Activated naive CD4-positive, alpha-beta T cell treated with anti-CD3 and anti-CD28 coated beads for 36 hours (primary cell): ENCODE measurements around the gene MSI1. TPM values are rescaled to one million over a fixed set of nuclear protein-coding genes. Genes with fewer than 3 reads are reported as not detected.

ENCODE experiments used
- CTCF ChIA-PET: fragments of 350-600 bp; sonication (Branson Sonifier 250); formaldehyde crosslinking; loops from one replicate; lab custom pipeline; 2021; ENCODE audit warnings: antibody characterized with exemption; lab: Charles Lee
- DNase-seq: peaks from one replicate; pipeline ENCODE4 v3.0.0-alpha.2; 2020
- H3K27ac Mint-ChIP-seq: one replicate; pipeline ENCODE4 v1.8.0; 2021; ENCODE audit warnings: mild to moderate bottlenecking, mixed read lengths
- H3K27me3 Mint-ChIP-seq: one replicate; pipeline ENCODE4 v1.8.0; 2021; ENCODE audit warnings: low read depth, mixed read lengths
- H3K36me3 Mint-ChIP-seq: one replicate; pipeline ENCODE4 v1.8.0; 2021; ENCODE audit warnings: low read depth, mixed read lengths
- H3K4me1 Mint-ChIP-seq: one replicate; pipeline ENCODE4 v1.8.0; 2021; ENCODE audit warnings: low read depth, mixed read lengths
- H3K4me3 Mint-ChIP-seq: one replicate; pipeline ENCODE4 v1.8.0; 2021; ENCODE audit warnings: mild to moderate bottlenecking, moderate library complexity, mixed read lengths
- H3K9me3 Mint-ChIP-seq: one replicate; pipeline ENCODE4 v1.8.0; 2021; ENCODE audit warnings: mixed read lengths
- intact Hi-C: fragments of 100-400 bp; cut with micrococcal nuclease; formaldehyde crosslinking; loops from one replicate; pipeline ENCODE4 v1.15.1; 2023
- total RNA-seq, 2 experiments: library from RNA; stranded (reverse); gene quantifications; one replicate each; pipeline ENCODE4 v1.2.3, GENCODE V29; 2021

The MSI1 gene
- under 1 TPM; 0.27 to 0.57 TPM for total RNA-seq

DNA sequence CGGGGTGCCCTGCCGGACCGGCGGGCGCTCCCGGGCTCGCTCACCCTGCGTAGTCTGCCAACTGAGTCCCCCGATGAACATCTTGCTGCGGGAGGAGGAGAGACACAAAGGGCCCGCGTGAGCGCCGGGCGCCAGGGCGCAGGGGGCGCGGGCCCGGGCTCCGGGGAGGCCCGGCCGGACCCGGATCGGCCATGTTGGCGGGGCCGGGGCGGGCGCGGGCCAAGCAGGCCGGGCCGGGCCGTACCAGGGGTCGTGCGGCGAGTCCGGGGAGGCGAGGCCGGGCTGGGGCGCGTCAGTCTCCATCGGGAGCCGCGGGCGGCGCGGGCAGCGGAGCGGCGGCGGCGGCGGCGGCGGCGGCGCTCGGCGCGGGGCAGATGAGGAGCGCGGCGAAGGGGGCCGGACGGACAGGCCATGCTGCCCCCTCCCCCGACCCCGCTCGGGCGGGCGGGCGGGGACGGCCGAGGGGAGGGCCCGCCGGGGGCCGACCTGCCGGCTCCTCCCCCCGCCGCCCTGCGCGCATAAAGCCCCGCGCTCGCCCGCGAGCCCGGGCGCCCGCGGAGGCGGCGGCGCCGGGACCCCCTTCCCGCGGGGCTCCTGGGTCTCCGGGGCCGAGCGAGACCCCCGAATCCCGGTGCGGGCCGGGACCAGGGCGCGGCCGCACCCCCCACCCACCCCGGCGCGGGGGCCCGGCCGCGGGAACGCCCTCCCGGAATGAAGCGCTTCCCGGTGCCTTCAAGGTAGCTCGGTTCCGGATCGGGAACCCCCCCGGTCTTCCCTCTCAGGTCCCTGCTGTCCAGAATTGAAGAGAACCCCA, at the start of gene MSI1:
MSI1 (minus strand) TSS at position 376 of the 814 bp plus-strand sequence; CDS start at position 303, 73 bp downstream.
- Mint-ChIP-seq H3K27ac (no peak within 1 kb of the TSS), H3K9me3 (no peaks in the 10 kb centered on the region), H3K36me3 (no peaks in the 10 kb centered on the region), H3K4me3 (peak within 1 kb of the TSS; percentile 66), H3K27me3 (peaks cover 67% of the 10 kb centered on the region), H3K4me1 (peaks cover 15% of the 10 kb centered on the region)
- CTCF ChIA-PET = interaction anchor here (0.6 kb wide), 1 partner anchor 65 kb away, joined by 3 read pairs; no protein-coding TSS in a partner anchor
- intact Hi-C loops = no loop called here
- no peak for DNase-seq

GRCh38 chr12:120417917-120418580, 49.1 kb upstream of the MSI1 start:
- no peak for DNase-seq
- H3K9me3 Mint-ChIP-seq = no peaks in the 10 kb centered on the region
- no peak overlapping the region for H3K4me3 Mint-ChIP-seq
- no peaks in the 10 kb centered on the region for H3K4me1 Mint-ChIP-seq
- CTCF ChIA-PET = interaction anchor here (0.7 to 1.6 kb wide), 3 partner anchors 51 to 176 kb away, joined by 3 to 4 read pairs (median 3); no protein-coding TSS in a partner anchor
- no peaks in the 10 kb centered on the region for H3K27me3 Mint-ChIP-seq
- H3K36me3 Mint-ChIP-seq = no peaks in the 10 kb centered on the region
- intact Hi-C loops = no loop called here
- no peak overlapping the region for H3K27ac Mint-ChIP-seq

- intact Hi-C loops = no loop called here
- no peak for DNase-seq
- CTCF ChIA-PET = interaction anchor here (1.6 kb wide), 1 partner anchor 50 kb away, joined by 3 read pairs; no protein-coding TSS in a partner anchor
Measured at GRCh38 chr12:120416490-120417216, 47.7 kb upstream of the MSI1 start.

GRCh38 chr12:120413901-120414695, 45.1 kb upstream of the MSI1 start:
- intact Hi-C loops = no loop called here
- CTCF ChIA-PET = interaction anchor here (1.0 kb wide), 1 partner anchor 57 kb away, joined by 3 read pairs; no protein-coding TSS in a partner anchor
- H3K27ac Mint-ChIP-seq = no peak overlapping the region
- H3K27me3 Mint-ChIP-seq = no peaks in the 10 kb centered on the region
- H3K4me1 Mint-ChIP-seq = no peaks in the 10 kb centered on the region
- no peak for DNase-seq
- H3K4me3 Mint-ChIP-seq = no peak overlapping the region
- no peaks in the 10 kb centered on the region for H3K9me3 Mint-ChIP-seq
- no peaks in the 10 kb centered on the region for H3K36me3 Mint-ChIP-seq

More at GRCh38 chr12:120416490-120417216, 47.7 kb upstream of the MSI1 start:
- Mint-ChIP-seq H3K4me3 (no peak overlapping the region), H3K36me3 (no peaks in the 10 kb centered on the region), H3K4me1 (no peaks in the 10 kb centered on the region), H3K27ac (no peak overlapping the region), H3K9me3 (no peaks in the 10 kb centered on the region), H3K27me3 (no peaks in the 10 kb centered on the region)

- no peak overlapping the region for H3K4me3 Mint-ChIP-seq
- no peaks in the 10 kb centered on the region for H3K4me1 Mint-ChIP-seq
- CTCF ChIA-PET = no interaction called here
- H3K27ac Mint-ChIP-seq = no peak overlapping the region
- no peaks in the 10 kb centered on the region for H3K27me3 Mint-ChIP-seq
- intact Hi-C loops = no loop called here
- no peaks in the 10 kb centered on the region for H3K36me3 Mint-ChIP-seq
- H3K9me3 Mint-ChIP-seq = no peaks in the 10 kb centered on the region
- no peak for DNase-seq
Measured at GRCh38 chr12:120412421-120412820, 43.5 kb upstream of the MSI1 start.

DNA sequence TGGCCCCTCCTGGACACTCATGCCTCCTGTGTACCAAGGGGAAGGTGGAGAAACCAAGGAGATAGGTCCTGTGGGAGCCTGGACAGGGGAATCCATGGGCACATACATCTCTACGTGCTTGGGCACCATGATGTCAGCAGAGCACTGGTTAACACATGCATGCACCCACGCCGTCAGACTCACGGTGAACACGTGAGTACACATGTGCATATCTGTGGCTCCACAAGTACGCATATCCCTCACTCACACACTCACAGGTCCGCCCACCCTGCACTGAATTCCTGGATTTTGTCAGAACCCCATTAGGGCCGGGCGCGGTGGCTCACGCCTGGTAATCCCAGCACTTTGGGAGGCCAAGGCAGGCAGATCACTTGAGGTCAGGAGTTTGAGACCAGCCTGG, 39.8 kb upstream of the MSI1 start:
- no peaks in the 10 kb centered on the region for H3K27me3 Mint-ChIP-seq
- no peaks in the 10 kb centered on the region for H3K9me3 Mint-ChIP-seq
- intact Hi-C loops = no loop called here
- CTCF ChIA-PET = no interaction called here
- no peak for DNase-seq
- H3K36me3 Mint-ChIP-seq = no peaks in the 10 kb centered on the region
- H3K27ac Mint-ChIP-seq = no peak overlapping the region
- H3K4me3 Mint-ChIP-seq = no peak overlapping the region
- peaks cover 2% of the 10 kb centered on the region for H3K4me1 Mint-ChIP-seq

DNA sequence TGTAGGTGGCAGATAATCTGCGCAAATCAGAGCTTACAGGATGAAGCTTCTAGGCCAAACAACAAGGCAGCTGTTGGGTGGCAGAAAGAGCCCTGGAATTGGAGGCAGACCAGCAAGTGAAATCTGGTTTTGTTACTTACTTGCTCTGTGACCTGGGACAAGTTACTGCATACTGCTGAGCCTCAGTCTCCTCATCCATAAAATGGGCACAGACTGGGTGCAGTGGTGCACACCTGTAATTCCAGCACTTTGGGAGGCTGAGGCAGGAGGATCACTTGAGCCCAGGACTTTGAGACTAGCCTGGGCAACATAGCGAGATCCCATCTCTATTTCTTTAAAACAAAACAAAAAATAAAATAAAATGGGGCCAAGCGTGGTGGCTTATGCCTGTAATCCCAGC, 37.6 kb upstream of the MSI1 start:
- H3K27me3 Mint-ChIP-seq = no peaks in the 10 kb centered on the region
- CTCF ChIA-PET = no interaction called here
- H3K36me3 Mint-ChIP-seq = no peaks in the 10 kb centered on the region
- no peak overlapping the region for H3K27ac Mint-ChIP-seq
- no peak for DNase-seq
- H3K4me1 Mint-ChIP-seq = peaks cover 2% of the 10 kb centered on the region
- H3K4me3 Mint-ChIP-seq = no peak overlapping the region
- H3K9me3 Mint-ChIP-seq = no peaks in the 10 kb centered on the region
- intact Hi-C loops = no loop called here

DNA sequence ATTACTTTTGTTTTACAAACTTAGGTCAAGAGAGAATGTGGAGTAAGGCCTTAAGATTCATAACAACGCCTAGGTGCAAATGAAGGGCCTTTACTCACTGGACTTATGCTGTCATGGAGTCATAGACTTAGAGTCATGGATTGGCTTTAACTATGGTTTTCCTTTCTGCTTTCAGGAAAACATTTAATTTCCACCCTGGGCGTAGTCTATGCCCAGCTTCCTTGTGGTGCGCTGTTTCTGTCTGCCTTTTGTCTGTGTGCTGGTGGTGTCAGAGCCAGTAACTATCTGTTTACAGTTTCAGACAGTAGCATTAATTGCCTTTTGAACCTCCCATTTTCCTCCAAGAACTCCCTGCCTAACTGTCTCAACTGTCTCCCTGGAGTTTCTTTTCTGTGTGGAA, 37.1 kb upstream of the MSI1 start:
- no peak for DNase-seq
- CTCF ChIA-PET = no interaction called here
- no peaks in the 10 kb centered on the region for H3K27me3 Mint-ChIP-seq
- no peak overlapping the region for H3K4me3 Mint-ChIP-seq
- peaks cover 2% of the 10 kb centered on the region for H3K4me1 Mint-ChIP-seq
- intact Hi-C loops = no loop called here
- no peak overlapping the region for H3K27ac Mint-ChIP-seq
- no peaks in the 10 kb centered on the region for H3K9me3 Mint-ChIP-seq
- H3K36me3 Mint-ChIP-seq = no peaks in the 10 kb centered on the region

DNA sequence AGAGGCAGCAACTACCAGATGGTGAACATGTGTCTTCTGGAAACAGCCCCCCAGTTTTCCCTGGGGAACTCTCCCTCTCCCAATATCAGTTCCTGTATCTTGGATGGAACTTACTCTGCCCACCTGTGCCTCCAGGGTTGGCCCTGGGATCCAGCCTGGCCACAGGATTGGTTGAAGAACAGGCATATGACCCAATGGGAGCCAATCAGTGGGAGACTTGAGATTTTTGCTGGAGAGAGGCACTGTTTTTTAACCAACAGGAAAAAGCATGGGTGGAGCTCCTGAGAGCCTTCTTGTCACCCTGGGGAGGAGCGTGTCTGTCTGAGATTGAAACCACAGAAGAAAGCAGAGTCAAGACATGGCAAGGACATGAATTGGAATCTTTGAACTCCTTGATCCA, 35.3 kb upstream of the MSI1 start:
- no peak overlapping the region for H3K27ac Mint-ChIP-seq
- H3K9me3 Mint-ChIP-seq = no peaks in the 10 kb centered on the region
- intact Hi-C loops = no loop called here
- DNase-seq = no peak
- H3K4me3 Mint-ChIP-seq = no peak overlapping the region
- CTCF ChIA-PET = interaction anchor here (1.2 kb wide), 1 partner anchor 47 kb away, joined by 4 read pairs; no protein-coding TSS in a partner anchor
- peaks cover 5% of the 10 kb centered on the region for H3K27me3 Mint-ChIP-seq
- peaks cover 2% of the 10 kb centered on the region for H3K4me1 Mint-ChIP-seq
- H3K36me3 Mint-ChIP-seq = no peaks in the 10 kb centered on the region

GRCh38 chr12:120403869-120404268, 34.9 kb upstream of the MSI1 start:
- no peak for DNase-seq
- H3K36me3 Mint-ChIP-seq = no peaks in the 10 kb centered on the region
- no peak overlapping the region for H3K27ac Mint-ChIP-seq
- H3K27me3 Mint-ChIP-seq = peaks cover 5% of the 10 kb centered on the region
- no peak overlapping the region for H3K4me3 Mint-ChIP-seq
- CTCF ChIA-PET = interaction anchor here (1.2 kb wide), 1 partner anchor 47 kb away, joined by 4 read pairs; no protein-coding TSS in a partner anchor
- intact Hi-C loops = no loop called here
- H3K4me1 Mint-ChIP-seq = peaks cover 2% of the 10 kb centered on the region
- H3K9me3 Mint-ChIP-seq = no peaks in the 10 kb centered on the region

GRCh38 chr12:120402217-120402616, 33.3 kb upstream of the MSI1 start:
- intact Hi-C loops = no loop called here
- no peaks in the 10 kb centered on the region for H3K36me3 Mint-ChIP-seq
- no peaks in the 10 kb centered on the region for H3K9me3 Mint-ChIP-seq
- no peak overlapping the region for H3K27ac Mint-ChIP-seq
- peaks cover 8% of the 10 kb centered on the region for H3K27me3 Mint-ChIP-seq
- peaks cover 2% of the 10 kb centered on the region for H3K4me1 Mint-ChIP-seq
- CTCF ChIA-PET = no interaction called here
- DNase-seq = no peak
- H3K4me3 Mint-ChIP-seq = no peak overlapping the region
